ENCODE results near the gene C3orf20. TPM values are rescaled to one million over a fixed set of nuclear protein-coding genes. Genes with fewer than 3 reads are reported as not detected.
A peak's percentile ranks its signal among the peaks of the same experiment; 100 is the strongest.

The C3orf20 gene
- total RNA-seq, 1 experiment from 2014 or later: not detected

DNA sequence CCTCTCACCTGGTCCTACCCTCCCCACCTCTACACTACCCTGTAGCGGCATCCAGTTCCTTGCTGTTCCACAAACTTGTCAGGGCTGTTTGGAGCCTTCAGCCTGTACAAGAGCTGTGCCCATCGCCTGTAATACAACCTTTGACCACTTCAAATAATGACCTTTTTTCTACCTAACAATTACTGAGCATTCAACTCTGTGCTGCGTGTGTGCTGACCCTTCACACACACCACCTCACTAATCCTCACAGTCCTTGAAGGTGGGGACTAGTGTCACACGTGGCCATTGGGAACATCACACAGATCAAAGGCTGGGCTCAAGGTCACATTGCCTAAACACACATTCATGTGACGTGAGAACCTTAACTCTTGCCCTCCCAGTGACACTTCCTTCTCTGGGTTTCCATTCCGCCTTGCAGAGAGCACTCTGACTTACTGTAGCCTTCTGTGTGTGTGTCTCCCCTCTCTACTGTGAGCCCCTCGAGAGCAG is 3.1 kb downstream of the C3orf20 start:
- Histone ChIP-seq H3F3A (ENCODE audit: low read length, unreplicated experiment) (no peaks in the 10 kb centered on the region), H3K9ac (ENCODE audit: low read length) (no peak overlapping the region), H3K4me2 (ENCODE audit: low read length) (no peak overlapping the region), H3K9me2 (replicated peaks; ENCODE audit: low read length) (no peaks in the 10 kb centered on the region), H4K20me1 (ENCODE audit: low read length) (no peaks in the 10 kb centered on the region), H3K27ac (ENCODE audit: low read length) (no peak overlapping the region), H3K27me3 (ENCODE audit: low read length) (no peaks in the 10 kb centered on the region), H3K36me3 (ENCODE audit: low read depth, low read length) (0 out of 2 replicates have a peak, but pooled peaks cover 3% of the 10 kb centered on the region), H3K9me3 (ENCODE audit: low read length) (no peaks in the 10 kb centered on the region), H3K4me1 (ENCODE audit: insufficient read depth, low read length) (no peaks in the 10 kb centered on the region), H2AFZ (ENCODE audit: low read length) (no peak overlapping the region), H3K79me2 (ENCODE audit: low read length) (no peaks in the 10 kb centered on the region), H3K4me3 (ENCODE audit: low read length) (no peak overlapping the region)
- intact Hi-C loops (cut with micrococcal nuclease): no loop called here
- ChIA-PET POLR2A (ENCODE audit: unreplicated experiment) (no interaction called here), CTCF (interaction anchor here (0.6 kb wide), 1 partner anchor 103 kb away, joined by 3 read pairs; no protein-coding TSS in a partner anchor)
- ATAC-seq (no peak), DNase-seq (no peak)
- TF ChIP-seq EZH2phosphoT487 (IDR thresholded peaks at IDR 0.05; ENCODE audit: borderline replicate concordance, low read length) (no peak), EZH2 (IDR thresholded peaks at IDR 0.05; ENCODE audit: low read length, unreplicated experiment) (no peak)
- TF ChIP-seq, protein P1, sequence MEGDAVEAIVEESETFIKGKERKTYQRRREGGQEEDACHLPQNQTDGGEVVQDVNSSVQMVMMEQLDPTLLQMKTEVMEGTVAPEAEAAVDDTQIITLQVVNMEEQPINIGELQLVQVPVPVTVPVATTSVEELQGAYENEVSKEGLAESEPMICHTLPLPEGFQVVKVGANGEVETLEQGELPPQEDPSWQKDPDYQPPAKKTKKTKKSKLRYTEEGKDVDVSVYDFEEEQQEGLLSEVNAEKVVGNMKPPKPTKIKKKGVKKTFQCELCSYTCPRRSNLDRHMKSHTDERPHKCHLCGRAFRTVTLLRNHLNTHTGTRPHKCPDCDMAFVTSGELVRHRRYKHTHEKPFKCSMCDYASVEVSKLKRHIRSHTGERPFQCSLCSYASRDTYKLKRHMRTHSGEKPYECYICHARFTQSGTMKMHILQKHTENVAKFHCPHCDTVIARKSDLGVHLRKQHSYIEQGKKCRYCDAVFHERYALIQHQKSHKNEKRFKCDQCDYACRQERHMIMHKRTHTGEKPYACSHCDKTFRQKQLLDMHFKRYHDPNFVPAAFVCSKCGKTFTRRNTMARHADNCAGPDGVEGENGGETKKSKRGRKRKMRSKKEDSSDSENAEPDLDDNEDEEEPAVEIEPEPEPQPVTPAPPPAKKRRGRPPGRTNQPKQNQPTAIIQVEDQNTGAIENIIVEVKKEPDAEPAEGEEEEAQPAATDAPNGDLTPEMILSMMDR (conservative IDR thresholded peaks at IDR 0.05; ENCODE audit: low read depth, low read length): no peak
- no TSS peak for BruUV-seq (replicated peaks)

DNA sequence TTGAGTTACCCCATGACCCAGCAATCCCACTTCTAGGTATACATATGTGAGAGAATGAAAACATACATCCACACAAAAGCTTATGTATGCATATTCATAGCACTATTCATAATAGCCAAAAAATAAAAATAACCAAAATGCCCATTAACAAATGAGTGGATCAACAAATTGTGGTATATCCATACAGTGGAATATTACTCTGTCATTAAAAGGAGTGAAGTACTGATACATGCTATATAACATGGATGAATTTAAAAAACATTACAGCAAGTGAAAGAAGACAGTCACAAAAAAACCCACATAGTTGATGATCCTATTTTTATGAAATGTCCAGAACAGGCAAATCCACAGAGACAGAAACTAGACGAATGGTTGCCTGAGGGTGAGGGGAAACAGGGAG is 5.2 kb downstream of the C3orf20 start:
- intact Hi-C loops (cut with micrococcal nuclease): no loop called here
- Histone ChIP-seq H3K9me3 (ENCODE audit: low read length) (no peaks in the 10 kb centered on the region), H3K4me3 (ENCODE audit: low read length) (no peak overlapping the region), H3K79me2 (ENCODE audit: low read length) (no peaks in the 10 kb centered on the region), H2AFZ (ENCODE audit: low read length) (no peak overlapping the region), H3K27me3 (ENCODE audit: low read length) (no peaks in the 10 kb centered on the region), H3K9ac (ENCODE audit: low read length) (no peak overlapping the region), H3K4me2 (ENCODE audit: low read length) (no peak overlapping the region), H3F3A (ENCODE audit: low read length, unreplicated experiment) (no peaks in the 10 kb centered on the region), H3K36me3 (ENCODE audit: low read depth, low read length) (0 out of 2 replicates have a peak, but pooled peaks cover 3% of the 10 kb centered on the region), H4K20me1 (ENCODE audit: low read length) (no peaks in the 10 kb centered on the region), H3K4me1 (ENCODE audit: insufficient read depth, low read length) (no peaks in the 10 kb centered on the region), H3K9me2 (replicated peaks; ENCODE audit: low read length) (no peaks in the 10 kb centered on the region), H3K27ac (ENCODE audit: low read length) (no peak overlapping the region)
- BruUV-seq (replicated peaks): no TSS peak
- no peak for ATAC-seq
- POLR2A ChIA-PET (ENCODE audit: unreplicated experiment): no interaction called here
- CTCF ChIA-PET: no interaction called here
- no peak for DNase-seq
- TF ChIP-seq EZH2 (IDR thresholded peaks at IDR 0.05; ENCODE audit: low read length, unreplicated experiment) (no peak), EZH2phosphoT487 (IDR thresholded peaks at IDR 0.05; ENCODE audit: borderline replicate concordance, low read length) (no peak)
- TF ChIP-seq, protein P1 (conservative IDR thresholded peaks at IDR 0.05; ENCODE audit: low read depth, low read length): no peak

DNA sequence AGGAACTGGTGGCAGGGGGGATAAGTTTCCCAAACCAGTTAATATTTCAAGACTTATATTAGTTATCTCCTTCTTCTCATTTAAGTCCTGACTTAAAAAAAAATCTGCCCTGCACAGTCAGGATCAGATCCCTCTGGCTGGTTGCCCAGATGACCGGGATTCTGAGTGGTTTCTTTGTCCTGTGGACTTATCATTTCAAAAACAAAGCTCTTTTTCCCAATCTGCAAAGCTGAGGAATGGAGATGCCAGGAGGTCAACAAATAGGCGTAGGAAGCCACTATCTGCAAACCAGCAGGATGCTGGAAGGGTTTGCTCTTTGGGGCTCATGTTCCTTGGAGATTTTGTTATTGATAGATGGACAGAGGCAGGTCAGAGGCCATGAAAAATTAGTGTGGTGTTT is 5.8 kb downstream of the C3orf20 start:
- BruUV-seq (replicated peaks): no TSS peak
- intact Hi-C loops (cut with micrococcal nuclease): no loop called here
- ChIA-PET CTCF (interaction anchor here (0.6 kb wide), 1 partner anchor 84 kb away, joined by 5 read pairs; no protein-coding TSS in a partner anchor), POLR2A (ENCODE audit: unreplicated experiment) (no interaction called here)
- Histone ChIP-seq H3K9me2 (replicated peaks; ENCODE audit: low read length) (no peaks in the 10 kb centered on the region), H3K4me2 (ENCODE audit: low read length) (no peak overlapping the region), H3K27me3 (ENCODE audit: low read length) (no peaks in the 10 kb centered on the region), H3K9ac (ENCODE audit: low read length) (no peak overlapping the region), H4K20me1 (ENCODE audit: low read length) (no peaks in the 10 kb centered on the region), H3K79me2 (ENCODE audit: low read length) (no peaks in the 10 kb centered on the region), H2AFZ (ENCODE audit: low read length) (no peak overlapping the region), H3F3A (ENCODE audit: low read length, unreplicated experiment) (no peaks in the 10 kb centered on the region), H3K9me3 (ENCODE audit: low read length) (no peaks in the 10 kb centered on the region), H3K4me3 (ENCODE audit: low read length) (no peak overlapping the region), H3K27ac (ENCODE audit: low read length) (no peak overlapping the region), H3K36me3 (ENCODE audit: low read depth, low read length) (0 out of 2 replicates have a peak, but pooled peaks cover 3% of the 10 kb centered on the region), H3K4me1 (ENCODE audit: insufficient read depth, low read length) (no peaks in the 10 kb centered on the region)
- DNase-seq (peak; percentile 30), ATAC-seq (no peak)
- TF ChIP-seq EZH2 (IDR thresholded peaks at IDR 0.05; ENCODE audit: low read length, unreplicated experiment) (no peak), EZH2phosphoT487 (IDR thresholded peaks at IDR 0.05; ENCODE audit: borderline replicate concordance, low read length) (no peak)
- TF ChIP-seq, protein P1 (conservative IDR thresholded peaks at IDR 0.05; ENCODE audit: low read depth, low read length): no peak

All from PC-3 (cell line).